NK-92 (cell line): Measurements from ENCODE around the gene SMIM11.
"Not testable (repeated sequence)": the region's sequence is repeated elsewhere in the genome, so short reads cannot be mapped to it uniquely, and the experiment has no call there.

Experiments used
- DNase-seq: peaks from one replicate; lab custom pipeline; 2025; ENCODE audit not compliant: unreplicated experiment; lab: John Stamatoyannopoulos, UW

SMIM11 gene

GRCh38 chr21:34374940-34375618 is at the start of gene SMIM11:
Gene SMIM11 (plus strand): TSS chr21:34375507. CDS start chr21:34379505, 3,998 bp downstream.
- not testable (repeated sequence) for DNase-seq

- no peak for DNase-seq
Observed at GRCh38 chr21:34330055-34330454, 45.3 kb upstream of the SMIM11 start.

GRCh38 chr21:34331726-34332125 is 43.6 kb upstream of the SMIM11 start:
- DNase-seq: no peak

- no peak for DNase-seq
Observed at GRCh38 chr21:34332347-34332746, 43.0 kb upstream of the SMIM11 start.

- no peak for DNase-seq
Observed at GRCh38 chr21:34333121-34333739, 42.1 kb upstream of the SMIM11 start.

GRCh38 chr21:34335316-34335715 is 40.0 kb upstream of the SMIM11 start:
- DNase-seq: no peak

GRCh38 chr21:34336245-34336644 is 39.1 kb upstream of the SMIM11 start:
- no peak for DNase-seq

- DNase-seq: no peak
Observed at GRCh38 chr21:34336756-34337391, 38.4 kb upstream of the SMIM11 start.

- no peak for DNase-seq
Observed at GRCh38 chr21:34337741-34338140, 37.6 kb upstream of the SMIM11 start.

GRCh38 chr21:34338226-34338625 is 37.1 kb upstream of the SMIM11 start:
- no peak for DNase-seq

- DNase-seq: no peak
Observed at GRCh38 chr21:34340061-34340460, 35.2 kb upstream of the SMIM11 start.

- DNase-seq: no peak
Observed at GRCh38 chr21:34342476-34342875, 32.8 kb upstream of the SMIM11 start.

- DNase-seq: no peak
Observed at GRCh38 chr21:34343347-34343746, 32.0 kb upstream of the SMIM11 start.

- DNase-seq: no peak
Observed at GRCh38 chr21:34343838-34344381, 31.4 kb upstream of the SMIM11 start.

- DNase-seq: no peak
Observed at GRCh38 chr21:34344584-34344983, 30.7 kb upstream of the SMIM11 start.

- DNase-seq: no peak
Observed at GRCh38 chr21:34345091-34345871, 30.0 kb upstream of the SMIM11 start.

GRCh38 chr21:34345892-34346291 is 29.4 kb upstream of the SMIM11 start:
- no peak for DNase-seq

GRCh38 chr21:34348890-34349519 is 26.3 kb upstream of the SMIM11 start:
- no peak for DNase-seq

GRCh38 chr21:34351786-34352241 is 23.5 kb upstream of the SMIM11 start:
- DNase-seq: no peak

GRCh38 chr21:34352556-34352955 is 22.8 kb upstream of the SMIM11 start:
- DNase-seq: no peak

- DNase-seq: no peak
Observed at GRCh38 chr21:34353182-34353581, 22.1 kb upstream of the SMIM11 start.
